GM18505 (cell line): ENCODE data around the gene MTA2.
A peak's percentile ranks its signal among the peaks of the same experiment; 100 is the strongest.
"Not testable (repeated sequence)": the region's sequence is repeated elsewhere in the genome, so short reads cannot be mapped to it uniquely, and the experiment has no call there.

Experiments used
- ATAC-seq: cut with Tn5 transposase; IDR thresholded peaks from one replicate; pipeline ENCODE4 v1.9.1; 2021; ENCODE audit not compliant: unreplicated experiment
- POLR2A ChIP-seq: IDR thresholded peaks from 4 replicates; pipeline ENCODE4 v1.6.1; 2011; ENCODE audit warnings: borderline replicate concordance; ENCODE audit not compliant: insufficient read depth, insufficient read length; ENCODE audit errors: extremely low read depth

Gene MTA2

GRCh38 chr11:62601372-62602140 is at the start of gene MTA2:
TSS of gene MTA2 (minus strand) at chr11:62601865. CDS start at chr11:62601450, 415 bp downstream.
- ATAC-seq: peak; percentile 66
- peak; percentile 52 for TF ChIP-seq POLR2A

GRCh38 chr11:62650283-62650682 is 48.6 kb upstream of the MTA2 start:
- ATAC-seq: not testable (repeated sequence)

- TF ChIP-seq POLR2A: no peak
- no peak for ATAC-seq
These were observed 47.8 kb upstream of the MTA2 start for GRCh38 chr11:62649486-62649885.

GRCh38 chr11:62648967-62649364 is 47.3 kb upstream of the MTA2 start:
- TF ChIP-seq POLR2A: no peak
- no peak for ATAC-seq

GRCh38 chr11:62648185-62648966 is 46.7 kb upstream of the MTA2 start:
- TF ChIP-seq POLR2A: no peak
- no peak for ATAC-seq

GRCh38 chr11:62647609-62648005 is 45.9 kb upstream of the MTA2 start:
- ATAC-seq: no peak
- TF ChIP-seq POLR2A: no peak

- ATAC-seq: no peak
- TF ChIP-seq POLR2A: no peak
These were observed 45.4 kb upstream of the MTA2 start for GRCh38 chr11:62646825-62647608.

- peak; percentile 88 for ATAC-seq
- peak; percentile 95 for TF ChIP-seq POLR2A
These were observed 44.5 kb upstream of the MTA2 start, which contains the start of gene GANAB for GRCh38 chr11:62645946-62646824. TSS of gene GANAB (minus strand) at chr11:62646613. CDS start at chr11:62646599, 14 bp downstream.

- no peak for ATAC-seq
- no peak for TF ChIP-seq POLR2A
These were observed 43.9 kb upstream of the MTA2 start for GRCh38 chr11:62645671-62645945.

GRCh38 chr11:62644220-62644619 is 42.6 kb upstream of the MTA2 start:
- no peak for TF ChIP-seq POLR2A
- ATAC-seq: no peak

- TF ChIP-seq POLR2A: no peak
- no peak for ATAC-seq
These were observed 30.8 kb upstream of the MTA2 start for GRCh38 chr11:62632492-62632891.

GRCh38 chr11:62627713-62628112 is 26.0 kb upstream of the MTA2 start:
- no peak for TF ChIP-seq POLR2A
- ATAC-seq: no peak
